Endodermal cell (in vitro differentiated cells): Measurements from ENCODE around the gene DDX27. TPM values are rescaled to one million over a fixed set of nuclear protein-coding genes. Genes with fewer than 3 reads are reported as not detected.

Experiments
- DNase-seq: peaks from one replicate; pipeline ENCODE4 v3.0.0-alpha.2; 2017
- H3K27ac ChIP-seq: 2 replicates; pipeline ENCODE4 v1.5.1; 2013; ENCODE audit warnings: mild to moderate bottlenecking, low read depth, low read length, moderate library complexity
- H3K27me3 ChIP-seq: 2 replicates; pipeline ENCODE4 v1.6.1; 2013; ENCODE audit warnings: mild to moderate bottlenecking, low read length, moderate library complexity; ENCODE audit not compliant: insufficient read depth, control insufficient read depth, poor library complexity, severe bottlenecking
- H3K36me3 ChIP-seq: 2 replicates; pipeline ENCODE4 v1.7.0; 2013; ENCODE audit warnings: mild to moderate bottlenecking, low read length, moderate library complexity; ENCODE audit not compliant: control insufficient read depth, insufficient read depth
- H3K4me1 ChIP-seq: one replicate; pipeline ENCODE4 v1.7.0; 2013; ENCODE audit warnings: low read length; ENCODE audit not compliant: control insufficient read depth, insufficient read depth
- H3K4me3 ChIP-seq: 2 replicates; pipeline ENCODE4 v1.5.1; 2013; ENCODE audit warnings: mild to moderate bottlenecking, low read length, moderate library complexity
- H3K9ac ChIP-seq: 2 replicates; pipeline ENCODE4 v1.6.1; 2013; ENCODE audit warnings: mild to moderate bottlenecking, low read length, moderate library complexity; ENCODE audit not compliant: poor library complexity, severe bottlenecking; ENCODE audit errors: extremely low read depth
- H3K9me3 ChIP-seq: 2 replicates; pipeline ENCODE4 v1.6.1; 2013; ENCODE audit warnings: mild to moderate bottlenecking, low read length, moderate library complexity; ENCODE audit not compliant: control insufficient read depth
- H3K27ac Mint-ChIP-seq: 2 replicates; pipeline ENCODE4 v1.8.0; 2020; ENCODE audit warnings: mixed read lengths
- H3K27me3 Mint-ChIP-seq: 2 replicates; pipeline ENCODE4 v1.8.0; 2021; ENCODE audit warnings: mild to moderate bottlenecking, mixed read lengths; ENCODE audit not compliant: insufficient read depth
- H3K36me3 Mint-ChIP-seq: 2 replicates; pipeline ENCODE4 v1.8.0; 2020; ENCODE audit warnings: low read depth, mixed read lengths
- H3K4me1 Mint-ChIP-seq: 2 replicates; pipeline ENCODE4 v1.8.0; 2020; ENCODE audit warnings: mixed read lengths
- H3K4me3 Mint-ChIP-seq: 2 replicates; pipeline ENCODE4 v1.8.0; 2020; ENCODE audit warnings: mild to moderate bottlenecking, moderate library complexity, mixed read lengths
- H3K9me3 Mint-ChIP-seq: 2 replicates; pipeline ENCODE4 v1.8.0; 2020; ENCODE audit warnings: mild to moderate bottlenecking, mixed read lengths
- CTCF ChIP-seq: fragments of 200-600 bp; sonication (generic); conservative IDR thresholded peaks from 2 replicates; pipeline ENCODE4 v1.5.0; 2021; ENCODE audit warnings: antibody characterized with exemption, mild to moderate bottlenecking
- WGBS, 2 experiments: methylation state at CpG; one replicate each; pipeline versions ENCODE4 v1.1.5 to v1.1.7; 2013; ENCODE audit warnings: missing lambda C conversion rate in 2 of 2, mixed read lengths in 1 of 2; ENCODE audit not compliant: insufficient coverage in 1 of 2, insufficient read length in 1 of 2; 5-methylcytosine and 5-hydroxymethylcytosine counted together
- total RNA-seq, 2 donors: library from RNA; stranded (reverse); fragmentation: NEBNext Ultra II Directional in 1 of 2; extraction: Animal tissue kit (Norgen Biotek cat#: 25700) in 1 of 2; gene quantifications; 2 replicates in 1 of 2; 3 replicates in 1 of 2; pipeline ENCODE4 v1.2.1, GENCODE V29; 2021

DDX27 gene
- total RNA-seq, 2 donors from 2014 or later = 40.4 to 45.2 TPM

GRCh38 chr20:49248879-49249665 is 29.9 kb downstream of the DDX27 start:
- H3K4me1 Mint-ChIP-seq = no peaks in the 10 kb centered on the region
- H3K36me3 Mint-ChIP-seq = peaks cover 58% of the 10 kb centered on the region
- H3K4me3 ChIP-seq = no peak overlapping the region
- H3K4me3 Mint-ChIP-seq = no peak overlapping the region
- H3K9me3 Mint-ChIP-seq = no peaks in the 10 kb centered on the region
- H3K27me3 ChIP-seq = no peaks in the 10 kb centered on the region
- no peak overlapping the region for H3K27ac Mint-ChIP-seq
- no peak for TF ChIP-seq CTCF
- peaks cover 95% of the 10 kb centered on the region for H3K36me3 ChIP-seq
- H3K27ac ChIP-seq = no peak overlapping the region
- no peak overlapping the region for H3K9ac ChIP-seq
- no peaks in the 10 kb centered on the region for H3K9me3 ChIP-seq
- DNase-seq = no peak
- no peaks in the 10 kb centered on the region for H3K27me3 Mint-ChIP-seq
- H3K4me1 ChIP-seq = no peaks in the 10 kb centered on the region
- 93 to 97% methylated on average over 13 to 18 of the region's 18 CpGs for WGBS, 2 experiments

- no peaks in the 10 kb centered on the region for H3K27me3 Mint-ChIP-seq
- H3K27ac ChIP-seq = no peak overlapping the region
- H3K4me1 ChIP-seq = no peaks in the 10 kb centered on the region
- H3K4me3 Mint-ChIP-seq = no peak overlapping the region
- H3K36me3 ChIP-seq = peaks cover 92% of the 10 kb centered on the region
- no peaks in the 10 kb centered on the region for H3K4me1 Mint-ChIP-seq
- H3K4me3 ChIP-seq = no peak overlapping the region
- no peaks in the 10 kb centered on the region for H3K9me3 Mint-ChIP-seq
- 91 to 100% methylated on average over 5 to 6 of the region's 6 CpGs for WGBS, 2 experiments
- peaks cover 71% of the 10 kb centered on the region for H3K36me3 Mint-ChIP-seq
- H3K9ac ChIP-seq = no peak overlapping the region
- no peaks in the 10 kb centered on the region for H3K9me3 ChIP-seq
- no peak for DNase-seq
- no peaks in the 10 kb centered on the region for H3K27me3 ChIP-seq
- no peak overlapping the region for H3K27ac Mint-ChIP-seq
- TF ChIP-seq CTCF = no peak
Measured at GRCh38 chr20:49252556-49253350, 33.5 kb downstream of the DDX27 start.

- no peak overlapping the region for H3K4me3 Mint-ChIP-seq
- H3K9me3 ChIP-seq = no peaks in the 10 kb centered on the region
- 93 to 97% methylated on average over 5 to 6 of the region's 6 CpGs for WGBS, 2 experiments
- H3K27ac Mint-ChIP-seq = no peak overlapping the region
- no peak overlapping the region for H3K4me3 ChIP-seq
- H3K36me3 Mint-ChIP-seq = peaks cover 72% of the 10 kb centered on the region
- TF ChIP-seq CTCF = no peak
- no peak overlapping the region for H3K27ac ChIP-seq
- DNase-seq = no peak
- H3K9me3 Mint-ChIP-seq = peaks cover under 1% of the 10 kb centered on the region
- no peaks in the 10 kb centered on the region for H3K4me1 ChIP-seq
- peaks cover 80% of the 10 kb centered on the region for H3K36me3 ChIP-seq
- H3K27me3 Mint-ChIP-seq = no peaks in the 10 kb centered on the region
- no peaks in the 10 kb centered on the region for H3K4me1 Mint-ChIP-seq
- H3K9ac ChIP-seq = no peak overlapping the region
- no peaks in the 10 kb centered on the region for H3K27me3 ChIP-seq
Measured at GRCh38 chr20:49256261-49256660, 37.0 kb downstream of the DDX27 start.
